Upper lobe of right lung (tissue), 1 donor: ENCODE data around the gene TEAD4. TPM values are rescaled to one million over a fixed set of nuclear protein-coding genes. Genes with fewer than 3 reads are reported as not detected.

Experiments used
- ATAC-seq: fragments of 200-7000 bp; cut with Tn5 transposase; one replicate; pipeline ENCODE4 v1.9.1; 2020; ENCODE audit warnings: mild to moderate bottlenecking, moderate library complexity
- DNase-seq: peaks from one replicate; pipeline ENCODE4 v3.0.0-alpha.2; 2020
- H3K27ac ChIP-seq: fragments of 200-600 bp; one replicate; pipeline ENCODE4 v1.8.0; 2022
- H3K27me3 ChIP-seq: fragments of 200-600 bp; one replicate; pipeline ENCODE4 v1.8.0; 2022; ENCODE audit warnings: mild to moderate bottlenecking
- H3K36me3 ChIP-seq: fragments of 200-600 bp; one replicate; pipeline ENCODE4 v1.8.0; 2022
- H3K4me1 ChIP-seq: fragments of 200-600 bp; one replicate; pipeline ENCODE4 v1.8.0; 2022
- H3K4me3 ChIP-seq: fragments of 200-600 bp; one replicate; pipeline ENCODE4 v1.8.0; 2022; ENCODE audit warnings: mild to moderate bottlenecking
- H3K9me3 ChIP-seq: fragments of 200-600 bp; one replicate; pipeline ENCODE4 v1.8.0; 2022
- CTCF ChIP-seq: fragments of 200-600 bp; IDR thresholded peaks from one replicate; pipeline ENCODE4 v1.8.0; 2022; ENCODE audit warnings: antibody characterized with exemption
- intact Hi-C: fragments of 100-400 bp; cut with DNase I; formaldehyde crosslinking; loops from one replicate; pipeline ENCODE4 v1.11.0; 2022
- long read RNA-seq: library from polyadenylated mRNA; unstranded; transcript quantifications from one replicate; pipeline ENCODE4 v2.0.0, GENCODE V29; 2021
- total RNA-seq: library from RNA; stranded (reverse); fragmentation: NEBNext Ultra II Directional; extraction: Animal tissue kit (Norgen Biotek cat#: 25700); gene quantifications from one replicate; pipeline ENCODE4 v1.2.1, GENCODE V29; 2021
- donor health status: DM: no; HTN: yes; CAD: no; lungs with severe emphysema.

The TEAD4 gene
- 42.5 TPM for total RNA-seq
- long read RNA-seq, transcript TEAD4-202 (13 exons, 1,690 nt) = major isoform, 12 of 61 reads
- long read RNA-seq, partial matches to known transcripts = 33 of 61 reads
- long read RNA-seq, other reads (novel, unspliced or antisense) = 15 of 61 reads

DNA sequence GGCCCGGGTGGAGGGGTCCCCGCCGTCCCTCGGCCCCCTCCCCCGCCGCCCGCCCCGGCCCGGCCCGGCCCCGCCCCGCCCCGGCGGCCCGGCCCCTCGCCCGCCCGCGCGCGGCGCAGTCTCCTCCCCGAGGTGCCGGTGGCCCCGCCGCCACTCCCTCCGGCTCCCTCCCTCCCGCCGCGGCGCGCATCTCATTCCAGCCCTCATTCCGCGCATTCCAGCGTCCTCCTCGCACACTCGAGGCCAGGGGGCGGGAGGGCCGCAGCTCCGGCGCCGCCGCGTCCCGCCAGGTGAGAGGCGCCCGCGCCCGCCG is at the start of gene TEAD4:
Gene TEAD4 (plus strand): TSS at position 206 of the 313 bp plus-strand sequence.
- intact Hi-C loops = no loop called here
- Histone ChIP-seq H3K9me3 (no peaks in the 10 kb centered on the region), H3K4me3 (peak within 1 kb of the TSS; percentile 62), H3K4me1 (peaks cover 14% of the 10 kb centered on the region), H3K27me3 (no peaks in the 10 kb centered on the region), H3K36me3 (no peaks in the 10 kb centered on the region), H3K27ac (peak within 1 kb of the TSS; percentile 81)
- no peak for TF ChIP-seq CTCF
- ATAC-seq = peak; percentile 86
- peak; percentile 91 for DNase-seq

- no peak for TF ChIP-seq CTCF
- Histone ChIP-seq H3K9me3 (no peaks in the 10 kb centered on the region), H3K27me3 (no peaks in the 10 kb centered on the region), H3K27ac (no peak overlapping the region), H3K36me3 (peaks cover 16% of the 10 kb centered on the region), H3K4me1 (no peaks in the 10 kb centered on the region), H3K4me3 (no peak overlapping the region)
- intact Hi-C loops = no loop called here
- ATAC-seq (no peak), DNase-seq (no peak)
Observed at GRCh38 chr12:2912216-2912575, 47.0 kb upstream of the TEAD4 start.

DNA sequence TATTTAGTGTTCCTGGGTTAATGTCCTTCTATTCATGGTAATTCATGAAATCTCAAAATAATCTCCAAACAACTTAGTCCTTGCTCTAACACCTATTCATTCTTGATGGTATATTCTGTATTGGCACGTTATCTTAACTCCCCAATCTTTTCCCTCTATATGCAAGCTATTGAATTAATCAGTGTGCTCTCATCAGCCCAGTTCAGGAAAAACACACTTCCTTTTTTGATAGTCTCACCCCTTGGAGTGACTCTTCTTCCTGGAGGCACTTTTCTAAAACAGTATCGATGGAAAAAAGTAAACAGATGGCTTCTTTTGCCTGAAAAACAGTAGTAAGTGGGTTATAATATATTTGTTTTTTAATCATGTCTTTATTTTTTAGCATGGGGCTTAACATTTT is 39.9 kb upstream of the TEAD4 start:
- intact Hi-C loops = no loop called here
- ATAC-seq (no peak), DNase-seq (no peak)
- H3K4me1 ChIP-seq = no peaks in the 10 kb centered on the region
- no peak overlapping the region for H3K4me3 ChIP-seq
- H3K36me3 ChIP-seq = peaks cover 41% of the 10 kb centered on the region
- no peaks in the 10 kb centered on the region for H3K9me3 ChIP-seq
- H3K27me3 ChIP-seq = no peaks in the 10 kb centered on the region
- no peak for TF ChIP-seq CTCF
- H3K27ac ChIP-seq = no peak overlapping the region

GRCh38 chr12:2922329-2922728 is 36.9 kb upstream of the TEAD4 start:
- H3K4me1 ChIP-seq = no peaks in the 10 kb centered on the region
- H3K4me3 ChIP-seq = no peak overlapping the region
- H3K9me3 ChIP-seq = no peaks in the 10 kb centered on the region
- H3K27me3 ChIP-seq = no peaks in the 10 kb centered on the region
- no peak overlapping the region for H3K27ac ChIP-seq
- intact Hi-C loops = no loop called here
- no peak for TF ChIP-seq CTCF
- H3K36me3 ChIP-seq = peaks cover 56% of the 10 kb centered on the region
- DNase-seq (no peak), ATAC-seq (no peak)

DNA sequence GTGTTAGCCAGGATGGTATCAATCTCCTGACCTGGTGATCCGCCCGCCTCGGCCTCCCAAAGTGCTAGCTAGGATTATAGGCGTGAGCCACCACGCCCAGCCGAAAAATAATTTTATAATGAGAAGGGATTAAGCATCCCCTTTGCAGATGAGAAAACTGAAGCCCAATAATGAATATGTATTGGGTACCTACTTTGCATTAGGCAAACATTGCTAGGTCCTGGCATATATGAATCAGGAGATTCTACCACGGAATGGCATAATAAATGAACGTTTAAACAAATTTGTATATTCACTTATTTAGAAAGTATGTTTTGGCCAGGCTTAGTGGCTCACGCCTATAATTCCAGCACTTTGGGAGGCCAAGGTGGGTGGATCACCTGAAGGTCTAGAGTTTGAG is 36.1 kb upstream of the TEAD4 start:
- Histone ChIP-seq H3K4me1 (no peaks in the 10 kb centered on the region), H3K36me3 (peaks cover 62% of the 10 kb centered on the region), H3K9me3 (no peaks in the 10 kb centered on the region), H3K27me3 (no peaks in the 10 kb centered on the region), H3K27ac (no peak overlapping the region), H3K4me3 (no peak overlapping the region)
- DNase-seq = no peak
- intact Hi-C loops = no loop called here
- no peak for ATAC-seq
- TF ChIP-seq CTCF = no peak

GRCh38 chr12:2924019-2924418 is 35.2 kb upstream of the TEAD4 start:
- intact Hi-C loops = no loop called here
- no peak for TF ChIP-seq CTCF
- H3K36me3 ChIP-seq = peaks cover 69% of the 10 kb centered on the region
- ATAC-seq (no peak), DNase-seq (no peak)
- no peak overlapping the region for H3K27ac ChIP-seq
- H3K4me3 ChIP-seq = no peak overlapping the region
- no peaks in the 10 kb centered on the region for H3K27me3 ChIP-seq
- H3K4me1 ChIP-seq = no peaks in the 10 kb centered on the region
- no peaks in the 10 kb centered on the region for H3K9me3 ChIP-seq
